ENCODE data around the gene HNRNPA1. TPM values are rescaled to one million over a fixed set of nuclear protein-coding genes. Genes with fewer than 3 reads are reported as not detected.

The HNRNPA1 gene
- total and polyA plus RNA-seq, 2 donors (not counting 1 experiment from before 2014, with no cell fraction given) = 631 to 1,040 TPM

DNA sequence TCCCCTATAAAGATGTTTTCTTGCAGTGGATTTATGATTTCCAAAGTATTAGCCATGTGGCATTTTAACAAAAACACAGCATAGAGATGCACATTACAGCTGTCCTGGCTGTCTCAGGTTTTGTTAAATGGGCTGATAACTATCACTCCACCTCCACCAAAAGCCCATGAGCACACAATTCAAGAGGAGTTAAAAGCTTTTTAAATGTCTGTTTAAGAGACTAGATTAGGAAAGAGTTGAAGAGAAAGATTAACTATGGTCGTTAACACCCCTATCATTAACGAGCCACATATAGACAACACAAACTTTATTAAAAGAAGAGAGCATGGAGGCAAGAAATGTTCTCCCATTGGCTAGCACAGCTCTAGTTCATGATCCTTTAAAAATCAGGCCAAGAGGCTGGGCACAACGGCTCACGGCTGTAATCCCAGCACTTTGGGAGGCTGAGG lies 15.1 kb upstream of the HNRNPA1 start:
- H3K9me3 Mint-ChIP-seq (ENCODE audit: insufficient read depth) = no peaks in the 10 kb centered on the region
- H3K9ac ChIP-seq (ENCODE audit: low read length) = no peak overlapping the region
- no peak overlapping the region for H3K4me3 ChIP-seq (ENCODE audit: control extremely low read depth in 1 of 5, extremely low read depth in 1 of 5, insufficient read depth in 1 of 5, low read depth in 2 of 5, low read length in 4 of 5)
- no peak for DNase-seq
- H3K9me3 ChIP-seq (ENCODE audit: control extremely low read depth in 1 of 3, control insufficient read depth in 2 of 3, insufficient read depth in 1 of 3, low read length in 2 of 3) = no peaks in the 10 kb centered on the region
- TF ChIP-seq EZH2 (IDR thresholded peaks at IDR 0.05; ENCODE audit: borderline replicate concordance, insufficient read depth, low read depth, low read length, poor library complexity, severe bottlenecking) = no peak
- TF ChIP-seq, protein P1, sequence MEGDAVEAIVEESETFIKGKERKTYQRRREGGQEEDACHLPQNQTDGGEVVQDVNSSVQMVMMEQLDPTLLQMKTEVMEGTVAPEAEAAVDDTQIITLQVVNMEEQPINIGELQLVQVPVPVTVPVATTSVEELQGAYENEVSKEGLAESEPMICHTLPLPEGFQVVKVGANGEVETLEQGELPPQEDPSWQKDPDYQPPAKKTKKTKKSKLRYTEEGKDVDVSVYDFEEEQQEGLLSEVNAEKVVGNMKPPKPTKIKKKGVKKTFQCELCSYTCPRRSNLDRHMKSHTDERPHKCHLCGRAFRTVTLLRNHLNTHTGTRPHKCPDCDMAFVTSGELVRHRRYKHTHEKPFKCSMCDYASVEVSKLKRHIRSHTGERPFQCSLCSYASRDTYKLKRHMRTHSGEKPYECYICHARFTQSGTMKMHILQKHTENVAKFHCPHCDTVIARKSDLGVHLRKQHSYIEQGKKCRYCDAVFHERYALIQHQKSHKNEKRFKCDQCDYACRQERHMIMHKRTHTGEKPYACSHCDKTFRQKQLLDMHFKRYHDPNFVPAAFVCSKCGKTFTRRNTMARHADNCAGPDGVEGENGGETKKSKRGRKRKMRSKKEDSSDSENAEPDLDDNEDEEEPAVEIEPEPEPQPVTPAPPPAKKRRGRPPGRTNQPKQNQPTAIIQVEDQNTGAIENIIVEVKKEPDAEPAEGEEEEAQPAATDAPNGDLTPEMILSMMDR (IDR thresholded peaks at IDR 0.05) = no peak
- peaks cover 2 to 5% of the 10 kb centered on the region in 2 donors for H3K4me1 ChIP-seq (ENCODE audit: control insufficient read depth in 2 of 2, insufficient read depth in 2 of 2, low read length in 2 of 2)
- no peak overlapping the region for H3K4me3 Mint-ChIP-seq
- no peak overlapping the region for H3K4me2 ChIP-seq (replicated peaks; ENCODE audit: low read depth, low read length, poor library complexity, severe bottlenecking)
- peaks cover 7% of the 10 kb centered on the region for H3K4me1 Mint-ChIP-seq
- 96% methylated on average over 2 of the region's 4 CpGs for WGBS (ENCODE audit: insufficient coverage)
- CTCF ChIA-PET = interaction anchor here (1.1 to 6.6 kb wide), 5 partner anchors 13 to 134 kb away, joined by 3 to 46 read pairs (median 4); no protein-coding TSS in a partner anchor
- no peak for ATAC-seq (ENCODE audit: low read depth)
- no peaks in the 10 kb centered on the region for H3K27me3 ChIP-seq (replicated peaks in 1 of 4; ENCODE audit: control extremely low read depth in 1 of 4, control insufficient read depth in 3 of 4, insufficient read depth in 4 of 4, low read length in 3 of 4)
- no peak overlapping the region for H3K27ac ChIP-seq (ENCODE audit: low read length in 2 of 2)
- no peaks in the 10 kb centered on the region for H3K27me3 Mint-ChIP-seq
- H3K36me3 ChIP-seq (replicated peaks in 1 of 2; ENCODE audit: control extremely low read depth in 1 of 2, control insufficient read depth in 1 of 2, extremely low read depth in 1 of 2, insufficient read depth in 2 of 2, low read length in 1 of 2) = no peaks in the 10 kb centered on the region
- H3K27ac Mint-ChIP-seq = no peak overlapping the region
- H3K79me2 ChIP-seq (ENCODE audit: control insufficient read depth, insufficient read depth, low read length) = peaks cover 93% of the 10 kb centered on the region
- no peak overlapping the region for H2AFZ ChIP-seq (ENCODE audit: insufficient read depth, low read depth, low read length, poor library complexity, severe bottlenecking)
- no peaks in the 10 kb centered on the region for H4K20me1 ChIP-seq (ENCODE audit: control insufficient read depth, insufficient read depth, low read length, poor library complexity, severe bottlenecking)
- intact Hi-C loops (cut with micrococcal nuclease) = no loop called here
- POLR2A ChIA-PET = no interaction called here

DNA sequence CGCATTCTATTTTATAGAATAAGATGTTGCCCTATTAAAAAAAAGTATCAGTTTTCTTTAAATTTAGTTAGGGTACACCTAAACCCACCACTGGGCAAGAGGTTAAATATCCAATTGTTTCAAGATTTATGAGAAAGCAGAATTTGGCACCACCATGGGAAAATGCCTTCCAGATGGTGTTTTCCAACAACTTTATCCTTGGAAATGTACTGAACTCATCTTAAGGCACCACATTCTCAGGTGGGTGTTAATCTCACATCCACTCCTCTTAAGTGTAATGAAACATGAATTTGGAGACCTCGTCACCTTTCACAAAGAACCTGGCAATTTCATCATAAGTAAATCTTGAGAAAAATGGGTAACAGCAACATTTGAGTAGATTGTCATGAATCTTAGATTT lies 13.7 kb upstream of the HNRNPA1 start:
- H3K27me3 Mint-ChIP-seq = no peaks in the 10 kb centered on the region
- DNase-seq = no peak
- CTCF ChIA-PET = interaction anchor here (1.2 to 6.6 kb wide), 4 partner anchors 14 to 133 kb away, joined by 3 to 46 read pairs (median 4); no protein-coding TSS in a partner anchor

More for the DNA sequence above, 13.7 kb upstream of the HNRNPA1 start:
- WGBS (ENCODE audit: insufficient coverage) = no CpG with 5 or more reads among the region's 2 CpGs
- intact Hi-C loops (cut with micrococcal nuclease) = no loop called here
- Histone ChIP-seq H4K20me1 (ENCODE audit: control insufficient read depth, insufficient read depth, low read length, poor library complexity, severe bottlenecking) (no peaks in the 10 kb centered on the region), H3K4me2 (replicated peaks; ENCODE audit: low read depth, low read length, poor library complexity, severe bottlenecking) (no peak overlapping the region), H3K27me3 (replicated peaks in 1 of 4; ENCODE audit: control extremely low read depth in 1 of 4, control insufficient read depth in 3 of 4, insufficient read depth in 4 of 4, low read length in 3 of 4) (no peaks in the 10 kb centered on the region), H3K9me3 (ENCODE audit: control extremely low read depth in 1 of 3, control insufficient read depth in 2 of 3, insufficient read depth in 1 of 3, low read length in 2 of 3) (no peaks in the 10 kb centered on the region), H3K27ac (ENCODE audit: low read length in 2 of 2) (no peak overlapping the region), H3K4me1 (ENCODE audit: control insufficient read depth in 2 of 2, insufficient read depth in 2 of 2, low read length in 2 of 2) (peaks cover 0 to under 1% of the 10 kb centered on the region in 2 donors), H3K79me2 (ENCODE audit: control insufficient read depth, insufficient read depth, low read length) (peaks cover 95% of the 10 kb centered on the region), H2AFZ (ENCODE audit: insufficient read depth, low read depth, low read length, poor library complexity, severe bottlenecking) (no peak overlapping the region), H3K4me3 (ENCODE audit: control extremely low read depth in 1 of 5, extremely low read depth in 1 of 5, insufficient read depth in 1 of 5, low read depth in 2 of 5, low read length in 4 of 5) (no peak overlapping the region), H3K9ac (ENCODE audit: low read length) (no peak overlapping the region), H3K36me3 (replicated peaks in 1 of 2; ENCODE audit: control extremely low read depth in 1 of 2, control insufficient read depth in 1 of 2, extremely low read depth in 1 of 2, insufficient read depth in 2 of 2, low read length in 1 of 2) (no peaks in the 10 kb centered on the region)
- no peak for ATAC-seq (ENCODE audit: low read depth)
- Mint-ChIP-seq H3K9me3 (ENCODE audit: insufficient read depth) (no peaks in the 10 kb centered on the region), H3K27ac (no peak overlapping the region), H3K4me3 (no peak overlapping the region), H3K4me1 (peaks cover 2% of the 10 kb centered on the region)
- POLR2A ChIA-PET = no interaction called here
- TF ChIP-seq, protein P1 (IDR thresholded peaks at IDR 0.05) = no peak
- no peak for TF ChIP-seq EZH2 (IDR thresholded peaks at IDR 0.05; ENCODE audit: borderline replicate concordance, insufficient read depth, low read depth, low read length, poor library complexity, severe bottlenecking)
